ENCODE measurements around the gene RANBP3L. TPM values are rescaled to one million over a fixed set of nuclear protein-coding genes. Genes with fewer than 3 reads are reported as not detected.

RANBP3L gene, protein sequence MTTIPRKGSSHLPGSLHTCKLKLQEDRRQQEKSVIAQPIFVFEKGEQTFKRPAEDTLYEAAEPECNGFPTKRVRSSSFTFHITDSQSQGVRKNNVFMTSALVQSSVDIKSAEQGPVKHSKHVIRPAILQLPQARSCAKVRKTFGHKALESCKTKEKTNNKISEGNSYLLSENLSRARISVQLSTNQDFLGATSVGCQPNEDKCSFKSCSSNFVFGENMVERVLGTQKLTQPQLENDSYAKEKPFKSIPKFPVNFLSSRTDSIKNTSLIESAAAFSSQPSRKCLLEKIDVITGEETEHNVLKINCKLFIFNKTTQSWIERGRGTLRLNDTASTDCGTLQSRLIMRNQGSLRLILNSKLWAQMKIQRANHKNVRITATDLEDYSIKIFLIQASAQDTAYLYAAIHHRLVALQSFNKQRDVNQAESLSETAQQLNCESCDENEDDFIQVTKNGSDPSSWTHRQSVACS
- not detected in 2 replicates for total RNA-seq

DNA sequence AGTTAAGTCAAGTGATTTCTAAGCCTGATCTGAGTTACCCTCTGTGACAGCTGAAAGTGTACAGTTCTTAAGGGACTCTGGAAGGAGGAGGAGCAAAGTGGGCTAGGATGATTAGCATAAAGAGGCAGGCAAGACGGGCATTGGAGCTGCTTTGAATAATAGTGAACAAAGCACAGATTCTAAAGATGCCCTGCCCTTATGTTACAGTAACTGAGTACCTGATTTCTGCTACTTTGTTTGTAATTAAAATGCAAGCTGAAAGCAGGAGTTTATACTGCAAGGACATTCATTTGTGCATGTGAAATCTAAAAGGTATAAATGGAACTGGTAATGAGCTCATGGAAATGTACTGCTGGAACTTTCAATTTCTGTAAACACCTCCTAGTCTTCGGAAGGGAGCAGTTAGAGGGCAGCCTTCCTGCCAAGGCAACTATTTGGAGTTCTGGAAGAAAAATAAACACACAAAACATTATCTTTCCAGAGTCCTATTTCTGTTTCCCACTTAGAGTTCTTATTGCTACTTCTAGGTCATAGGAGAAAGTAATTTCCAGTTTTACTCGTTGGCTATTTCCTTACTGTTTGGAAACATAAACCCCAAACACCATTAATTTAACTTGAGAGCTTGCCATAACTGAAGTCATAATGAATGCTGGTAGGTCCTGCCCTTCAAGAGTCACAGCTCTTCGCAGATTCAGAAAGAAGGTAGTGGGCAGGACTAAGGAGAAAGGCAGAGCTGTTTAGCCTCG lies at the start of gene RANBP3L:
Gene RANBP3L (minus strand): TSS at position 45 of the 746 bp plus-strand sequence. CDS start 486 bp downstream, outside the sequence.

DNA sequence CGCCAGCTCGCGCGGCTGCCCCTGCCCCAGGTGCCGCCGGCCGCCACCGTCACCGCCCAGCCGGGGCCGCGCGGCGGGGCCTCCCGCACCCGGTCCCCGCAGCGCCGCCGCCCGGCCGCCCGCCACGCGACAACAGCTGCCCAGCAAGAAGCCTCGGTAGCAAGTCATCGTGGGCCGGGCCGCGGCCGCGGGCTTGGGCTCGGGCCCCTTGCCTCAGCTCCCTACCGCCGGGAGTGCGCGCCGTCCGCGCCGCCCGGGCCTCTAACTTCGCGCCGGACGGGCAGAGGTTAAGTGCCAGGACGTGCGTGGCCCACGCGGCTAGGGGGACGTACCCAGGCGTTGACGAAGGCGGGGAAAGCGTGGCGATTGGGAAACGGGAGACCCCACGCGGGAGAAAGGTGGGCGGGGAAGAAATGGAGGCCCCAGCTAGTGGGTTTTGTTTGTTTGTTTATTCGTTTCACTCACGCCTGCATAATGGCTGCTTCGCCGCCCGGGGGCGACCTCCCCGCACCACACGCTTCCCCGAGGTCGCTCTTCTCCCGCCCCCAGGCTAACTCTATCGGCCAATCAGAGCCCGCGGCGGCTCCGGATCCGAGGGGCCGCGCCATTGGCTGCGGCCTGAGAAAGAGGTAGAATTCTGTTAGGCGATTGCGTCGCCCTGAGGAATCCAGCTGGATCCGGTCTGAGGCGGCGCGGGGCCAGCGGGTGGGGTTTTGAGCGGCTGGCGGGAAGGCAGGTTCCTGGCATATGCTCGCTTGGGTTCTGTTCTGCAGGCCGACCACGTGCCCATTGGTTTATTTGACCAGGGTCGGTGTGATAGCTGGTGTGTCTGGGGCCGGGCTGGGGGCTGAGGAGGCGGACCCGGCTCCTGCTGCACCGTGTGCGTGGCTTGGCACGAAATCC lies 59.8 kb downstream of the RANBP3L start, which contains the start of gene NADK2:
Gene NADK2 (minus strand): TSS at position 295 of the 903 bp plus-strand sequence. CDS start 127 bp downstream, at position 168.

Other genes with a start within 250 kb of the RANBP3L start
- gene UGT3A2, start 235.0 kb downstream of the RANBP3L start, total RNA-seq: not detected in 2 replicates
- 7.5 and 17.4 TPM in 2 replicates for gene LMBRD2, start 150.0 kb downstream of the RANBP3L start, total RNA-seq
- gene SKP2, start 149.8 kb downstream of the RANBP3L start, total RNA-seq: 12.5 and 20.7 TPM in 2 replicates
- 23.2 and 23.4 TPM in 2 replicates for gene NADK2, start 60.0 kb downstream of the RANBP3L start, total RNA-seq